Psoas muscle (tissue), 8 donors: ENCODE measurements around the gene CNOT2. TPM values are rescaled to one million over a fixed set of nuclear protein-coding genes. Genes with fewer than 3 reads are reported as not detected.

Experiments
- ATAC-seq, 4 donors: fragments of 200-7000 bp; cut with Tn5 transposase; one replicate each; pipeline ENCODE4 v1.9.1; 2020; ENCODE audit warnings: moderate library complexity in 3 of 4, mild to moderate bottlenecking in 2 of 4
- DNase-seq, 2 donors: peaks; one replicate each; pipeline ENCODE4 v3.0.0-alpha.2; 2020
- H3K27ac ChIP-seq: fragments of 200-600 bp; one replicate; pipeline ENCODE4 v1.8.0; 2022
- H3K27me3 ChIP-seq, 3 donors: fragments of 200-600 bp in 1 of 3; one replicate each; pipeline versions ENCODE4 v1.6.1 to v1.8.0; 2013 to 2022; ENCODE audit warnings: low read length in 2 of 3, mild to moderate bottlenecking in 2 of 3, moderate library complexity in 1 of 3; ENCODE audit not compliant: insufficient read depth in 3 of 3
- H3K36me3 ChIP-seq, 2 donors: fragments of 200-600 bp in 1 of 2; one replicate each; pipeline versions ENCODE4 v1.6.1 to v1.8.0; 2013 to 2022; ENCODE audit warnings: low read depth in 1 of 2, mild to moderate bottlenecking in 1 of 2, moderate library complexity in 1 of 2; ENCODE audit not compliant: insufficient read depth in 1 of 2
- H3K4me1 ChIP-seq: fragments of 200-600 bp; one replicate; pipeline ENCODE4 v1.8.0; 2022
- H3K4me3 ChIP-seq: fragments of 200-600 bp; one replicate; pipeline ENCODE4 v1.8.0; 2022; ENCODE audit warnings: mild to moderate bottlenecking
- H3K9me3 ChIP-seq: fragments of 200-600 bp; one replicate; pipeline ENCODE4 v1.8.0; 2022
- CTCF ChIP-seq: fragments of 200-600 bp; IDR thresholded peaks from one replicate; pipeline ENCODE4 v1.8.0; 2022; ENCODE audit warnings: antibody characterized with exemption
- WGBS, 3 donors: extraction: QIAGEN DNeasy Blood & Tissue Kit; methylation state at CpG; one replicate each; pipeline versions ENCODE4 v1.1.6 to v1.1.7; 2013; 5-methylcytosine and 5-hydroxymethylcytosine counted together
- intact Hi-C, 2 donors: fragments of 100-400 bp; cut with DNase I; formaldehyde crosslinking; loops; one replicate each; pipeline versions ENCODE4 v1.11.0 to v1.14.2; 2022
- long read RNA-seq, 2 donors: library from polyadenylated mRNA; unstranded; transcript quantifications; one replicate each; pipeline ENCODE4 v2.0.0, GENCODE V29; 2021
- polyA plus RNA-seq, 3 donors: library from polyadenylated mRNA; stranded (reverse); fragments of 200-250 nt; gene quantifications; one replicate each; pipeline ENCODE4 v1.2.3, GENCODE V29; 2013
- total RNA-seq, 4 donors: library from RNA; stranded (reverse); fragmentation: NEBNext Ultra II Directional in 2 of 4; extraction: Animal tissue kit (Norgen Biotek cat#: 25700) in 2 of 4; gene quantifications; one replicate each; pipeline versions ENCODE4 v1.2.1 to v1.2.4, GENCODE V29; 2021 to 2023
- donor health status: healthy with polysubstance abuse.
- donor health status: DM: no; HTN: no; CAD: no; lungs with moderate emphysema.
- donor health status: Bipolar disorder and iron deficiency.
- donor health status: healthy.
- donor health status: DM: yes; HTN: yes; CAD: no.
- donor health status: DM: no; HTN: no; CAD: no.
- donor health status: DM: no; HTN: no; CAD: no.
- donor health status: DM: yes; HTN: yes; CAD: no.

Gene CNOT2
- total RNA-seq (10 to 100 TPM; 28.5 to 46.3 (median 38.1) TPM), polyA plus RNA-seq (10 to 100 TPM; 28.9 to 43.0 (median 32.9) TPM)
- long read RNA-seq, donor 1, transcript CNOT2-201 (16 exons, 3,282 nt): major isoform, 19 of 32 reads
- long read RNA-seq, donor 1, partial matches to known transcripts: 7 of 32 reads
- long read RNA-seq, donor 1, other reads (novel, unspliced or antisense): 6 of 32 reads
- long read RNA-seq, donor 2, transcript CNOT2-201 (16 exons, 3,282 nt): major isoform, 54 of 90 reads
- long read RNA-seq, donor 2, partial matches to known transcripts: 8 of 90 reads
- long read RNA-seq, donor 2, other reads (novel, unspliced or antisense): 27 of 90 reads

DNA sequence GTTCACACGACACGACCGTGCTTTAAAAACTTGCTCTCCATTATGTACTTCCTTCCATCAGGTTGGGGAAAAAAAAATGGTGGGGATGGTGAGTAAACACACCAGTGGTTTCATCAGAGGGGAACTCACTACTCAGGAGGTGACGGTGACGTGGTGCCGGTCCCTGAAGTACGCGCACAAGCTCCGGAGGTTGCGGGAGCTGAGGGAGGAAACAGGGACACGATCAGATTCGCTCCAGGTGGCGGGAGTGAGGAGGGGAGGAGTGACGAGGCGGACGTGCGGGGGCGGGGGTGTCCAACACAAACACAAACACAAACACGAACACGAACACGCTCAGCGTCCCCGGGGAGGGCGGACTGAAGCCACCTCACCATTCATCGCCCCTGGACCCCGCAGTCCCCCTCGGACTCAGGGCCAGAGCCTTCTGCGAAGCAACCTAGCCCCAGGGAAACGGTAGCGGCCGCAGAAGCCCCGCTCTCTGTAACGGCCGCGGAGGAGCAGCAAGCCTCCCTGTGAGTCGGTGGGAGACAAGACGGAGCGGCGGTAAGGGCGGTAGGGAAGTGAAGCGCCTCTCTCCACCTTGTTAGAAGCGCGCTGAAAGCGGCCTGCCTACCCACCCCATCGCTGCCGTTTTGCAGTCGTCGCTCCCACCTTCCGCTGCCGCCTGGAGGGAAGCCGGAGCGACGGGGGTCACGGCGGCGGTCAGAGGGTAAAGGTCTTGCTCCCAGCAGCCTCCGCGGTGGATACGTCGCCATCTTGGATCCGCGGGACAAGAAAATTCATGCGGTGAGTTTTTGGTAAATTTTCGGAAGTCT lies at the start of gene CNOT2:
Gene CNOT2 (plus strand): TSS at position 739 of the 815 bp plus-strand sequence. CDS start 34,794 bp downstream, outside the sequence.
- Histone ChIP-seq H3K36me3 (peaks cover 0 to 34% of the 10 kb centered on the region in 2 donors), H3K4me3 (peak within 1 kb of the TSS; percentile 92), H3K4me1 (peaks cover 46% of the 10 kb centered on the region), H3K9me3 (no peaks in the 10 kb centered on the region), H3K27ac (peak within 1 kb of the TSS; percentile 98), H3K27me3 (no peaks in the 10 kb centered on the region)
- TF ChIP-seq CTCF: no peak
- 0% methylated on average over 58 to 64 of the region's 64 CpGs for WGBS, 3 donors
- peak; percentile 91 to 95 for DNase-seq
- intact Hi-C loops: loop anchor here in 1 of 2 donors (5.0 kb wide), 2 partner anchors 124 to 341 kb away; partner anchors contain the start of gene KCNMB4
- ATAC-seq: peak; percentile 96 to 97 (median 97)

GRCh38 chr12:70194076-70194475 lies 49.2 kb upstream of the CNOT2 start:
- TF ChIP-seq CTCF: no peak
- DNase-seq (no peak), ATAC-seq (no peak)
- Histone ChIP-seq H3K27me3 (no peaks in the 10 kb centered on the region), H3K27ac (no peak overlapping the region), H3K4me3 (no peak overlapping the region), H3K36me3 (no peaks in the 10 kb centered on the region), H3K9me3 (no peaks in the 10 kb centered on the region), H3K4me1 (no peaks in the 10 kb centered on the region)
- intact Hi-C loops: no loop called here

- 36 to 39% (median 38%) methylated on average over 1 of the region's 1 CpG for WGBS, 3 donors
- Histone ChIP-seq H3K4me1 (no peaks in the 10 kb centered on the region), H3K36me3 (no peaks in the 10 kb centered on the region), H3K9me3 (no peaks in the 10 kb centered on the region), H3K4me3 (no peak overlapping the region), H3K27me3 (no peaks in the 10 kb centered on the region), H3K27ac (no peak overlapping the region)
- intact Hi-C loops: no loop called here
- DNase-seq (no peak), ATAC-seq (no peak)
- TF ChIP-seq CTCF: no peak
Observed at GRCh38 chr12:70196811-70197281, 46.4 kb upstream of the CNOT2 start.

DNA sequence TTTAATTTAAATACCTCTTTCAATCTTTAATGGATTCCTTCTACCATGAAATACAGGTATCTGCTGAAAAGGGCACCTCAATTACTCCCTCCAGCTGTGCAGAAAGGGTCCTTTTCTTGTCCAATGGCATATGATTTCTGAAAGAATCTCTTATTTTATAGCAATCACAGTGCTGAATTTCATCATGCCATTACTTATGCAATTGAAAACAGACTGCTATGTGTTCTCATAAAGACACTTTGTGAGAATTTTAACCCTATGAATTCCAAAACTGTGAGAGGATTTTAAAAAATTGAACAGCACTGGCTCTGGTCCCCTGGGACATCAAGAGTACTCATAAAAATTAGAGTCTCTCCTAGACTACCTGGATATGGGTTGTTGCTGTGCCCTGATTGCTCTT lies 45.9 kb upstream of the CNOT2 start:
- ATAC-seq (no peak), DNase-seq (no peak)
- H3K9me3 ChIP-seq: no peaks in the 10 kb centered on the region
- no peak overlapping the region for H3K4me3 ChIP-seq
- H3K27me3 ChIP-seq: no peaks in the 10 kb centered on the region
- H3K27ac ChIP-seq: no peak overlapping the region
- TF ChIP-seq CTCF: no peak
- intact Hi-C loops: no loop called here
- no peaks in the 10 kb centered on the region for H3K4me1 ChIP-seq
- no peaks in the 10 kb centered on the region for H3K36me3 ChIP-seq
